Neural crest cell (in vitro differentiated cells): ENCODE data around the gene ATG2B. TPM values are rescaled to one million over a fixed set of nuclear protein-coding genes. Genes with fewer than 3 reads are reported as not detected.
A peak's percentile ranks its signal among the peaks of the same experiment; 100 is the strongest.

Experiments
- DNase-seq: peaks from one replicate; pipeline ENCODE4 v3.0.0; 2021; ENCODE audit warnings: low read depth, mixed read lengths, low spot score
- H3K27ac Mint-ChIP-seq: one replicate; pipeline ENCODE4 v1.8.0; 2021; ENCODE audit warnings: mild to moderate bottlenecking, mixed read lengths; ENCODE audit not compliant: unreplicated experiment
- H3K27me3 Mint-ChIP-seq: 2 replicates; pipeline ENCODE4 v1.8.0; 2021; ENCODE audit warnings: low read depth, mild to moderate bottlenecking, mixed read lengths
- H3K36me3 Mint-ChIP-seq: 2 replicates; pipeline ENCODE4 v1.8.0; 2021; ENCODE audit warnings: low read depth, mild to moderate bottlenecking, mixed read lengths
- H3K4me1 Mint-ChIP-seq: 2 replicates; pipeline ENCODE4 v1.8.0; 2021; ENCODE audit warnings: mixed read lengths
- H3K4me3 Mint-ChIP-seq: one replicate; pipeline ENCODE4 v1.8.0; 2021; ENCODE audit warnings: mild to moderate bottlenecking, mixed read lengths
- H3K9me3 Mint-ChIP-seq: 2 replicates; pipeline ENCODE4 v1.8.0; 2021; ENCODE audit warnings: mixed read lengths
- long read RNA-seq: library from polyadenylated mRNA; unstranded; transcript quantifications from one replicate; pipeline ENCODE4 v2.0.0, GENCODE V29; 2020
- total RNA-seq: library from RNA; stranded (reverse); gene quantifications from 2 replicates; pipeline ENCODE4 v1.2.1, GENCODE V29; 2021
- TF ChIP-seq, protein P1 (sequence below): fragments of 200-600 bp; sonication (generic); conservative IDR thresholded peaks from 2 replicates; pipeline ENCODE4 v1.5.0; 2021; ENCODE audit warnings: antibody characterized with exemption, mild to moderate bottlenecking

Gene ATG2B, protein sequence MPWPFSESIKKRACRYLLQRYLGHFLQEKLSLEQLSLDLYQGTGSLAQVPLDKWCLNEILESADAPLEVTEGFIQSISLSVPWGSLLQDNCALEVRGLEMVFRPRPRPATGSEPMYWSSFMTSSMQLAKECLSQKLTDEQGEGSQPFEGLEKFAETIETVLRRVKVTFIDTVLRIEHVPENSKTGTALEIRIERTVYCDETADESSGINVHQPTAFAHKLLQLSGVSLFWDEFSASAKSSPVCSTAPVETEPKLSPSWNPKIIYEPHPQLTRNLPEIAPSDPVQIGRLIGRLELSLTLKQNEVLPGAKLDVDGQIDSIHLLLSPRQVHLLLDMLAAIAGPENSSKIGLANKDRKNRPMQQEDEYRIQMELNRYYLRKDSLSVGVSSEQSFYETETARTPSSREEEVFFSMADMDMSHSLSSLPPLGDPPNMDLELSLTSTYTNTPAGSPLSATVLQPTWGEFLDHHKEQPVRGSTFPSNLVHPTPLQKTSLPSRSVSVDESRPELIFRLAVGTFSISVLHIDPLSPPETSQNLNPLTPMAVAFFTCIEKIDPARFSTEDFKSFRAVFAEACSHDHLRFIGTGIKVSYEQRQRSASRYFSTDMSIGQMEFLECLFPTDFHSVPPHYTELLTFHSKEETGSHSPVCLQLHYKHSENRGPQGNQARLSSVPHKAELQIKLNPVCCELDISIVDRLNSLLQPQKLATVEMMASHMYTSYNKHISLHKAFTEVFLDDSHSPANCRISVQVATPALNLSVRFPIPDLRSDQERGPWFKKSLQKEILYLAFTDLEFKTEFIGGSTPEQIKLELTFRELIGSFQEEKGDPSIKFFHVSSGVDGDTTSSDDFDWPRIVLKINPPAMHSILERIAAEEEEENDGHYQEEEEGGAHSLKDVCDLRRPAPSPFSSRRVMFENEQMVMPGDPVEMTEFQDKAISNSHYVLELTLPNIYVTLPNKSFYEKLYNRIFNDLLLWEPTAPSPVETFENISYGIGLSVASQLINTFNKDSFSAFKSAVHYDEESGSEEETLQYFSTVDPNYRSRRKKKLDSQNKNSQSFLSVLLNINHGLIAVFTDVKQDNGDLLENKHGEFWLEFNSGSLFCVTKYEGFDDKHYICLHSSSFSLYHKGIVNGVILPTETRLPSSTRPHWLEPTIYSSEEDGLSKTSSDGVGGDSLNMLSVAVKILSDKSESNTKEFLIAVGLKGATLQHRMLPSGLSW (N-terminal part only)
- 17.0 and 19.5 TPM in 2 replicates for total RNA-seq
- long read RNA-seq, partial matches to known transcripts: 6 of 7 reads
- long read RNA-seq, other reads (novel, unspliced or antisense): 1 of 7 reads

DNA sequence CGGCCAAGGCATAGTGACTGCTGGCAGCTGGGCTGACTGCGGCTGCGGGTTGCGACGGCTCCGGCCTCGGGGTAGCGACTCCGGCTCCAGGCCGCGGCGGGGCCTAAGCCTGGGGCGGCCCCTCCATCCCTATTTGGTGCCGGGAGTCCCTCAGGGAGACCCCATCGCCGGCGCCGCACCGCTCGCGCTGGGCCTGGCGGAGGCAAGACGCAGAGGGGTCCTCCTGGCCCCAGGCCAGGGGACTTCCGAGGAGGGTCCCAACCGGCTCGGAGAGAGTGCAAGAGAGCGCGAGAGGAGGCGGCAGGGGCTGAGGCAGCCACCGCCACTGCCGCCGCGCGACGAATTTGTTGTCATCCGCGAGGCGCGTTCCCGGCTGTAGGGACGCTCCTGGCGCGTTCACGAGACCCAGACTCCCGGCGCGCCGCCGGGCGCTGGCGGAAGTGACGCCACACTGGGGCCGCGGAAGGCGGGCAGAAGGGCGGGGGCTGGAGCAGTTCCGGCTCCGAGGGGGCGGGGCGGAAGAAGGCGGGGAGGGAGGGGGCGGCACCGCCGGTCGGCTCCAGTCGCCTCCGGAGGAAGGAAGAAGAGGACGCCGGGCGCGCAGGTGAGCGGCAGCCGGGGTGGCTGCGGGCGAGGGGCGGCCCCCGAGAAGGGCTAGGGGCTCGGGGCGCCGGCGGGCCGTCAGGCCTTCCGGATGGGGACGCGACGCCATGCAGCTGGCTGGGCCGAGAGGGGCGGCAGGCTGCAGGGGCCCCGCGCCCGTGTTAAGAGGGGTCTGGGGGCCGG lies at the start of gene ATG2B, which contains the start of gene GSKIP:
Gene ATG2B, minus strand, starts transcription at position 377 of the 786 bp plus-strand sequence. Its CDS starts 365 bp downstream, at position 12.
Gene GSKIP, plus strand, starts transcription at position 562 of the 786 bp plus-strand sequence. CDS start 18,722 bp downstream, outside the sequence.
- H3K4me3 Mint-ChIP-seq: peak within 1 kb of the TSS; percentile 97
- no peaks in the 10 kb centered on the region for H3K9me3 Mint-ChIP-seq
- DNase-seq: peak; percentile 97
- H3K27ac Mint-ChIP-seq: peak within 1 kb of the TSS; percentile 67
- peaks cover 55% of the 10 kb centered on the region for H3K4me1 Mint-ChIP-seq
- TF ChIP-seq, protein P1, sequence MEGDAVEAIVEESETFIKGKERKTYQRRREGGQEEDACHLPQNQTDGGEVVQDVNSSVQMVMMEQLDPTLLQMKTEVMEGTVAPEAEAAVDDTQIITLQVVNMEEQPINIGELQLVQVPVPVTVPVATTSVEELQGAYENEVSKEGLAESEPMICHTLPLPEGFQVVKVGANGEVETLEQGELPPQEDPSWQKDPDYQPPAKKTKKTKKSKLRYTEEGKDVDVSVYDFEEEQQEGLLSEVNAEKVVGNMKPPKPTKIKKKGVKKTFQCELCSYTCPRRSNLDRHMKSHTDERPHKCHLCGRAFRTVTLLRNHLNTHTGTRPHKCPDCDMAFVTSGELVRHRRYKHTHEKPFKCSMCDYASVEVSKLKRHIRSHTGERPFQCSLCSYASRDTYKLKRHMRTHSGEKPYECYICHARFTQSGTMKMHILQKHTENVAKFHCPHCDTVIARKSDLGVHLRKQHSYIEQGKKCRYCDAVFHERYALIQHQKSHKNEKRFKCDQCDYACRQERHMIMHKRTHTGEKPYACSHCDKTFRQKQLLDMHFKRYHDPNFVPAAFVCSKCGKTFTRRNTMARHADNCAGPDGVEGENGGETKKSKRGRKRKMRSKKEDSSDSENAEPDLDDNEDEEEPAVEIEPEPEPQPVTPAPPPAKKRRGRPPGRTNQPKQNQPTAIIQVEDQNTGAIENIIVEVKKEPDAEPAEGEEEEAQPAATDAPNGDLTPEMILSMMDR: no peak
- H3K36me3 Mint-ChIP-seq: no peaks in the 10 kb centered on the region
- H3K27me3 Mint-ChIP-seq: no peaks in the 10 kb centered on the region

DNA sequence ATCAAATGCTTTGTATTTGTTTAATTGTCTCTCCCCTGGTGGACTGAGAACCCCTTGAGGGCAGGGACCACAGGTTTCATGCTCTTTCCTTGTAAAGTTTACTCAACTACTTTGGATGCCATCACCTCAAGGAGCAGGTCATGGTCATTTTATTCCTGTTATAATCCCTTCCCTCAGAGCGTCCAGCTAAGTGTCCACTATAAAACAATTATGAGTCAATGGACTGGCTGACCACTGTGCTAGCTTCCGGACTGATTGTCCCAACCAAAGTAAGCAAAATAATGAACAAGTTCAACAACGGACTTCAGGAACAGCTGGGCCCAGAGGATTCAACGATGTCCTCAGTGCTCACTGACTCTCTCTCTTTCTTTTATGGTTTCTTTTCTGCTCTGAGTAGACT lies 47.0 kb upstream of the ATG2B start:
- no peaks in the 10 kb centered on the region for H3K9me3 Mint-ChIP-seq
- H3K4me3 Mint-ChIP-seq: no peak overlapping the region
- H3K36me3 Mint-ChIP-seq: peaks cover 2% of the 10 kb centered on the region
- no peak overlapping the region for H3K27ac Mint-ChIP-seq
- TF ChIP-seq, protein P1: no peak
- no peak for DNase-seq
- no peaks in the 10 kb centered on the region for H3K27me3 Mint-ChIP-seq
- H3K4me1 Mint-ChIP-seq: peaks cover 5% of the 10 kb centered on the region

DNA sequence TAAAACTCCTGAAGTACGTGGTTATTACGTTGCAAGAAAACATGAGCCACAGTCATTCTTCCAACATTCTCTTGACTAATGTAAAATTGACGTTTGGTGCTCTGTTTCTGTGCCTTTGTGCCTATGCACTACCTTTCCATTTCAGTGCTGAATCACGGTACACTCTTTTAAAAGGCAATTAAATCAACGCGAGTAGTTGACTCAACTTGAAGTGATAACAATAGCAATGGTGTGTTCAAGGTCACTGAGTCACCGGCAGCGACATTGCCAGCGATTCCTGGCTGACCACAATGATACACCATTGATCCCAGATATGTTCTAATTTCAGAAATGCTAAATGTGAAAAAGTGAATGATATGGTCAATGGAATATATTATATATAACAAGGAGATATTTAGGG lies 46.6 kb upstream of the ATG2B start:
- Mint-ChIP-seq H3K9me3 (no peaks in the 10 kb centered on the region), H3K4me1 (peaks cover 5% of the 10 kb centered on the region), H3K27me3 (no peaks in the 10 kb centered on the region), H3K36me3 (peaks cover 2% of the 10 kb centered on the region), H3K27ac (no peak overlapping the region), H3K4me3 (no peak overlapping the region)
- TF ChIP-seq, protein P1: no peak
- no peak for DNase-seq

DNA sequence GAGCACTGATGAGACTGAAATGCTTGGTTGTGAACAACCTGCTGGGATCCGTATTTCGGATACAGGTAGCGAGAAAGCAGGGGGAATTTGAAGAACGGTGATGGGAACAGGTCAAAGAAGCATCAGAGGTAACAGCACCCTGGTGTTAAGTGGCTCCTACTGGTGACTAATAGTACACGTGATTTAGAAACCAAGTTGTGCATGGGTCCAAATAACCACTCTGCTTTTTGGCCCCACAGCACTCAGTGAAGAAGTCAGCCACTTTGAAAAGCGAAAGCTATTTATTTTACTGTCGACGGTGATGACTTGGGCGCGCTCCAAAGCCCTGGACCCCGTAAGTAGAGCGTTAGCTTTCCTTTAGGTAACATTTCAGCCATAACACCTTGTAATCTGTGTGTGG lies 45.5 kb upstream of the ATG2B start:
- TF ChIP-seq, protein P1: no peak
- no peak for DNase-seq
- Mint-ChIP-seq H3K4me3 (no peak overlapping the region), H3K27me3 (no peaks in the 10 kb centered on the region), H3K36me3 (peaks cover 2% of the 10 kb centered on the region), H3K4me1 (peaks cover 5% of the 10 kb centered on the region), H3K9me3 (no peaks in the 10 kb centered on the region), H3K27ac (no peak overlapping the region)
